CD14-positive monocyte (primary cell): ENCODE measurements around the gene ZNF239. TPM values are rescaled to one million over a fixed set of nuclear protein-coding genes. Genes with fewer than 3 reads are reported as not detected.
A peak's percentile ranks its signal among the peaks of the same experiment; 100 is the strongest.

Experiments
- DNase-seq, 3 donors: peaks; one replicate each; pipeline ENCODE4 v3.0.0-alpha.2; 2011 to 2022
- H2AFZ ChIP-seq: 2 replicates; pipeline ENCODE4 v1.6.0; 2012; ENCODE audit warnings: mild to moderate bottlenecking, low read depth, low read length, inconsistent platforms; ENCODE audit not compliant: insufficient read depth, poor library complexity, severe bottlenecking
- H3K27ac ChIP-seq, 2 donors: 1 replicate in 1 of 2; 2 replicates in 1 of 2; pipeline ENCODE4 v1.5.1; 2012 to 2013; ENCODE audit warnings: low read length in 2 of 2, control low read depth in 1 of 2, inconsistent platforms in 1 of 2, low read depth in 1 of 2, mild to moderate bottlenecking in 1 of 2
- H3K27me3 ChIP-seq, 2 donors: one replicate each; pipeline versions ENCODE4 v1.6.0 to v1.6.1; 2011 to 2013; ENCODE audit warnings: low read length in 2 of 2; ENCODE audit not compliant: control insufficient read depth in 2 of 2, insufficient read depth in 2 of 2
- H3K36me3 ChIP-seq, 2 donors: replicated peaks in 1 of 2; 1 replicate in 1 of 2; 2 replicates in 1 of 2; pipeline versions ENCODE4 v1.5.1 to v1.6.1; 2012 to 2013; ENCODE audit warnings: low read length in 2 of 2, control low read depth in 1 of 2, inconsistent platforms in 1 of 2, mild to moderate bottlenecking in 1 of 2; ENCODE audit not compliant: insufficient read depth in 2 of 2, control insufficient read depth in 1 of 2
- H3K4me1 ChIP-seq, 2 donors: 1 replicate in 1 of 2; 2 replicates in 1 of 2; pipeline versions ENCODE4 v1.5.1 to v1.6.1; 2012 to 2013; ENCODE audit warnings: low read length in 2 of 2, control low read depth in 1 of 2, inconsistent platforms in 1 of 2, mild to moderate bottlenecking in 1 of 2, moderate library complexity in 1 of 2; ENCODE audit not compliant: insufficient read depth in 2 of 2, control insufficient read depth in 1 of 2
- H3K4me2 ChIP-seq: replicated peaks from 2 replicates; pipeline ENCODE3; 2012; ENCODE audit warnings: low read length, moderate library complexity, mild to moderate bottlenecking; ENCODE audit not compliant: poor library complexity, severe bottlenecking; ENCODE audit errors: extremely low read depth
- H3K4me3 ChIP-seq, 3 experiments: fragments of 200-600 bp in 1 of 3; sonication (generic) in 1 of 3; replicated peaks in 1 of 3; 1 replicate in 2 of 3; 2 replicates in 1 of 3; pipeline ENCODE4 v1.5.1; 2011 to 2013; ENCODE audit warnings: low read length in 3 of 3, mild to moderate bottlenecking in 3 of 3, control low read depth in 2 of 3, low read depth in 2 of 3, inconsistent platforms in 1 of 3, moderate library complexity in 1 of 3
- H3K79me2 ChIP-seq: 2 replicates; pipeline ENCODE4 v1.6.0; 2012; ENCODE audit warnings: mild to moderate bottlenecking, control low read depth, inconsistent platforms, low read length, moderate library complexity; ENCODE audit not compliant: insufficient read depth
- H3K9ac ChIP-seq: 2 replicates; pipeline ENCODE4 v1.6.0; 2017; ENCODE audit warnings: low read length, mild to moderate bottlenecking; ENCODE audit not compliant: insufficient read depth, poor library complexity, severe bottlenecking
- H3K9me3 ChIP-seq, 2 donors: replicated peaks in 1 of 2; 1 replicate in 1 of 2; 2 replicates in 1 of 2; pipeline versions ENCODE4 v1.5.1 to v1.6.1; 2012 to 2013; ENCODE audit warnings: low read length in 2 of 2, control low read depth in 1 of 2; ENCODE audit not compliant: control insufficient read depth in 1 of 2, insufficient read depth in 1 of 2
- H4K20me1 ChIP-seq: 2 replicates; pipeline ENCODE4 v1.6.0; 2012; ENCODE audit warnings: mild to moderate bottlenecking, low read length, control low read depth, moderate library complexity; ENCODE audit not compliant: insufficient read depth
- H3K27ac Mint-ChIP-seq, 7 donors: one replicate each; pipeline ENCODE4 v1.8.0; 2020; ENCODE audit warnings: mild to moderate bottlenecking in 7 of 7, mixed read lengths in 7 of 7, moderate library complexity in 6 of 7, inconsistent platforms in 2 of 7
- H3K27me3 Mint-ChIP-seq, 3 donors: one replicate each; pipeline ENCODE4 v1.8.0; 2021 to 2022; ENCODE audit warnings: low read depth in 3 of 3, mild to moderate bottlenecking in 3 of 3, mixed read lengths in 3 of 3, moderate library complexity in 3 of 3, inconsistent platforms in 1 of 3
- H3K36me3 Mint-ChIP-seq, 2 donors: one replicate each; pipeline ENCODE4 v1.8.0; 2020; ENCODE audit warnings: mixed read lengths in 2 of 2, inconsistent platforms in 1 of 2, mild to moderate bottlenecking in 1 of 2
- H3K4me1 Mint-ChIP-seq: one replicate; pipeline ENCODE4 v1.8.0; 2020; ENCODE audit warnings: mild to moderate bottlenecking, mixed read lengths
- H3K4me3 Mint-ChIP-seq, 2 donors: one replicate each; pipeline ENCODE4 v1.8.0; 2020; ENCODE audit warnings: mild to moderate bottlenecking in 2 of 2, mixed read lengths in 2 of 2, moderate library complexity in 1 of 2
- H3K9me3 Mint-ChIP-seq, 7 donors: one replicate each; pipeline ENCODE4 v1.8.0; 2020 to 2022; ENCODE audit warnings: mixed read lengths in 7 of 7, mild to moderate bottlenecking in 6 of 7, moderate library complexity in 6 of 7, inconsistent platforms in 2 of 7
- CTCF ChIP-seq: fragments of 200-600 bp; IDR thresholded peaks from one replicate; pipeline ENCODE4 v1.8.0; 2022; ENCODE audit warnings: antibody characterized with exemption, mild to moderate bottlenecking
- WGBS: methylation state at CpG from one replicate; pipeline ENCODE4 v1.1.5; 2013; ENCODE audit warnings: missing lambda C conversion rate; ENCODE audit not compliant: insufficient coverage; 5-methylcytosine and 5-hydroxymethylcytosine counted together
- intact Hi-C, 2 donors: fragments of 100-400 bp; cut with micrococcal nuclease; formaldehyde crosslinking; loops; one replicate each; pipeline versions ENCODE4 v1.15.0 to v1.15.1; 2023
- polyA plus RNA-seq, 3 donors: library from polyadenylated mRNA; depleted of rRNA in 1 of 3; unstranded in 2 of 3; stranded (reverse) in 1 of 3; fragments of 300-500 nt in 2 of 3; fragments of >200 nt in 1 of 3; fragmentation: Illumina TruSeq in 2 of 3; gene quantifications; 1 replicate in 2 of 3; 2 replicates in 1 of 3; pipeline ENCODE4 v1.2.3, GENCODE V29; 2012 to 2021

ZNF239 gene
- polyA plus RNA-seq, 3 donors, result 0.07 TPM; not detected in 2

- Histone ChIP-seq H3K27ac (no peak overlapping the region), H3K4me1 (no peaks in the 10 kb centered on the region), H3K4me3 (no peak overlapping the region), H3K9me3 (peaks cover 46 to 70% of the 10 kb centered on the region in 2 donors), H4K20me1 (no peaks in the 10 kb centered on the region), H2AFZ (no peak overlapping the region), H3K4me2 (no peak overlapping the region), H3K79me2 (no peaks in the 10 kb centered on the region), H3K36me3 (peaks cover 9 to 41% of the 10 kb centered on the region in 2 donors), H3K27me3 (no peaks in the 10 kb centered on the region), H3K9ac (no peak overlapping the region)
- H3K36me3 Mint-ChIP-seq, result peaks cover 31 to 40% of the 10 kb centered on the region in 2 donors
- H3K27me3 Mint-ChIP-seq, result no peaks in the 10 kb centered on the region
- H3K4me3 Mint-ChIP-seq, result no peak overlapping the region
- peaks cover 26 to 71% (median 57%) of the 10 kb centered on the region in 7 donors for H3K9me3 Mint-ChIP-seq
- no peak for DNase-seq
- no peak for TF ChIP-seq CTCF
- WGBS, result no CpG with 5 or more reads among the region's 6 CpGs
- H3K4me1 Mint-ChIP-seq, result no peaks in the 10 kb centered on the region
- H3K27ac Mint-ChIP-seq, result no peak overlapping the region
- intact Hi-C loops, result no loop called here
Observed at GRCh38 chr10:43616697-43617370, 42.4 kb upstream of the ZNF239 start.

- Histone ChIP-seq H3K4me2 (no peak overlapping the region), H3K4me1 (peaks cover 11 to 16% of the 10 kb centered on the region in 2 donors), H3K79me2 (no peaks in the 10 kb centered on the region), H3K27me3 (no peaks in the 10 kb centered on the region), H4K20me1 (no peaks in the 10 kb centered on the region), H3K27ac (no peak overlapping the region), H3K9ac (no peak overlapping the region), H2AFZ (no peak overlapping the region), H3K36me3 (peaks cover 2 to 33% of the 10 kb centered on the region in 2 donors), H3K9me3 (peaks cover 21 to 23% of the 10 kb centered on the region in 2 donors), H3K4me3 (no peak overlapping the region)
- peaks cover 13% of the 10 kb centered on the region for H3K4me1 Mint-ChIP-seq
- no peak for TF ChIP-seq CTCF
- H3K36me3 Mint-ChIP-seq, result peaks cover 41 to 55% of the 10 kb centered on the region in 2 donors
- H3K9me3 Mint-ChIP-seq, result peaks cover 15 to 41% (median 30%) of the 10 kb centered on the region in 7 donors
- no peak for DNase-seq
- intact Hi-C loops, result no loop called here
- no peak overlapping the region for H3K4me3 Mint-ChIP-seq
- peak overlapping the region in 1 of 7 donors; percentile 28 for H3K27ac Mint-ChIP-seq
- H3K27me3 Mint-ChIP-seq, result peaks cover 2 to 3% (median 2%) of the 10 kb centered on the region in 3 donors
Observed at GRCh38 chr10:43610636-43611035, 36.2 kb upstream of the ZNF239 start.
